HepG2 (cell line): Measurements from ENCODE around the gene FSIP1.

Experiments used
- MAFK ChIP-seq, 2 experiments: IDR thresholded peaks in 1 of 2; conservative IDR thresholded peaks in 1 of 2; 2 replicates each; pipeline ENCODE4 v1.6.1; 2011; ENCODE audit warnings: improper control_type of control experiment in 2 of 2, low read length in 2 of 2
- MYC ChIP-seq: sonication (generic); formaldehyde crosslinking; IDR thresholded peaks from 2 replicates; pipeline ENCODE4 v1.9.0; 2021; ENCODE audit warnings: missing genetic modification reagents, borderline replicate concordance
- PAX8 ChIP-seq: sonication (generic); formaldehyde crosslinking; IDR thresholded peaks from 2 replicates; pipeline ENCODE4 v1.8.0; 2022; ENCODE audit warnings: mild to moderate bottlenecking, missing genetic modification reagents, borderline replicate concordance
- POLR2A ChIP-seq, 2 experiments: IDR thresholded peaks; 2 replicates each; pipeline ENCODE4 v1.6.1; 2011; ENCODE audit warnings: low read depth in 2 of 2, low read length in 2 of 2, mild to moderate bottlenecking in 1 of 2, moderate library complexity in 1 of 2; ENCODE audit not compliant: insufficient read depth in 1 of 2
- TAF1 ChIP-seq: sonication (generic); formaldehyde crosslinking; IDR thresholded peaks from 2 replicates; pipeline ENCODE4 v1.4.0; 2020; ENCODE audit warnings: missing genetic modification reagents
- ZNF563 ChIP-seq: sonication (generic); formaldehyde crosslinking; IDR thresholded peaks from 2 replicates; pipeline ENCODE4 v1.8.0; 2022; ENCODE audit warnings: mild to moderate bottlenecking, moderate library complexity, missing genetic modification reagents
- TF ChIP-seq, protein P1 (sequence below): sonication (generic); formaldehyde crosslinking; IDR thresholded peaks from 2 replicates; pipeline ENCODE4 v1.5.0; 2020; ENCODE audit warnings: mild to moderate bottlenecking, missing genetic modification reagents, moderate library complexity
- TF ChIP-seq, protein P2 (sequence below): IDR thresholded peaks from 2 replicates; pipeline ENCODE4 v1.6.1; 2012; ENCODE audit warnings: inconsistent platforms
- TF ChIP-seq, protein P3 (sequence below): sonication (generic); formaldehyde crosslinking; conservative IDR thresholded peaks from 2 replicates; pipeline ENCODE4 v1.4.0; 2020; ENCODE audit warnings: missing genetic modification reagents
- TF ChIP-seq, protein P4 (sequence below): IDR thresholded peaks from 2 replicates; pipeline ENCODE4 v1.6.1; 2016; ENCODE audit warnings: missing compliant biosample characterization, missing genetic modification reagents, borderline replicate concordance
- TF ChIP-seq, protein P5 (sequence below): sonication (generic); formaldehyde crosslinking; IDR thresholded peaks from 2 replicates; pipeline ENCODE4 v1.5.0; 2020; ENCODE audit warnings: missing genetic modification reagents

DNA sequence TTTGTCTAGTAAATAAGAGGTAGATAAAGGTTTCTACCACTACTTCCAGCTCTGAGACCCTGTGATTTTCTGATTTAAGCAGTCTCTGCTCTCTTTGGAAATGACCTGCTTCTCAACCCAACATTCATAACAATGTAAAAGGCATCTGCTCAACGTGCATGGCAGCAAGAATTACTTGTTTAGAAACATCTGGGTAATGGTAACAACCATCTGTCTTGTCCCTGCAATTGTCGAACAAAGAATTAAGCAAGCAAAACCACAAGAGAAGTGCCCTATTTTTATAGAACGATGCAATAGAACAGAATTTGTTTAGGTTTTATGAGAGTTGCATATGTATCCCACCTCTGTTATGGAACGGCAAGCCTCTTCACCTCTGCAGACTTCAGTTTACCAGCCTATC lies 7.1 kb upstream of the FSIP1 start:
- TF ChIP-seq, protein P1, sequence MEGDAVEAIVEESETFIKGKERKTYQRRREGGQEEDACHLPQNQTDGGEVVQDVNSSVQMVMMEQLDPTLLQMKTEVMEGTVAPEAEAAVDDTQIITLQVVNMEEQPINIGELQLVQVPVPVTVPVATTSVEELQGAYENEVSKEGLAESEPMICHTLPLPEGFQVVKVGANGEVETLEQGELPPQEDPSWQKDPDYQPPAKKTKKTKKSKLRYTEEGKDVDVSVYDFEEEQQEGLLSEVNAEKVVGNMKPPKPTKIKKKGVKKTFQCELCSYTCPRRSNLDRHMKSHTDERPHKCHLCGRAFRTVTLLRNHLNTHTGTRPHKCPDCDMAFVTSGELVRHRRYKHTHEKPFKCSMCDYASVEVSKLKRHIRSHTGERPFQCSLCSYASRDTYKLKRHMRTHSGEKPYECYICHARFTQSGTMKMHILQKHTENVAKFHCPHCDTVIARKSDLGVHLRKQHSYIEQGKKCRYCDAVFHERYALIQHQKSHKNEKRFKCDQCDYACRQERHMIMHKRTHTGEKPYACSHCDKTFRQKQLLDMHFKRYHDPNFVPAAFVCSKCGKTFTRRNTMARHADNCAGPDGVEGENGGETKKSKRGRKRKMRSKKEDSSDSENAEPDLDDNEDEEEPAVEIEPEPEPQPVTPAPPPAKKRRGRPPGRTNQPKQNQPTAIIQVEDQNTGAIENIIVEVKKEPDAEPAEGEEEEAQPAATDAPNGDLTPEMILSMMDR (CRISPR knock-in tag), result no peak
- TF ChIP-seq, protein P2, sequence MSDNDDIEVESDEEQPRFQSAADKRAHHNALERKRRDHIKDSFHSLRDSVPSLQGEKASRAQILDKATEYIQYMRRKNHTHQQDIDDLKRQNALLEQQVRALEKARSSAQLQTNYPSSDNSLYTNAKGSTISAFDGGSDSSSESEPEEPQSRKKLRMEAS, result no peak
- TF ChIP-seq, protein P3, sequence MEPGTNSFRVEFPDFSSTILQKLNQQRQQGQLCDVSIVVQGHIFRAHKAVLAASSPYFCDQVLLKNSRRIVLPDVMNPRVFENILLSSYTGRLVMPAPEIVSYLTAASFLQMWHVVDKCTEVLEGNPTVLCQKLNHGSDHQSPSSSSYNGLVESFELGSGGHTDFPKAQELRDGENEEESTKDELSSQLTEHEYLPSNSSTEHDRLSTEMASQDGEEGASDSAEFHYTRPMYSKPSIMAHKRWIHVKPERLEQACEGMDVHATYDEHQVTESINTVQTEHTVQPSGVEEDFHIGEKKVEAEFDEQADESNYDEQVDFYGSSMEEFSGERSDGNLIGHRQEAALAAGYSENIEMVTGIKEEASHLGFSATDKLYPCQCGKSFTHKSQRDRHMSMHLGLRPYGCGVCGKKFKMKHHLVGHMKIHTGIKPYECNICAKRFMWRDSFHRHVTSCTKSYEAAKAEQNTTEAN (CRISPR knock-in tag), result no peak
- TF ChIP-seq ZNF563 (CRISPR knock-in tag) (no peak), PAX8 (CRISPR knock-in tag) (no peak), MYC (no peak), MAFK (conservative IDR thresholded peaks at IDR 0.05 in 1 of 2, IDR thresholded peaks at IDR 0.05 in 1 of 2; ENCODE audit: low read length in 2 of 2) (no peak), POLR2A (IDR thresholded peaks at IDR 0.05; ENCODE audit: insufficient read depth in 1 of 2, low read depth in 2 of 2, low read length in 2 of 2) (no peak), TAF1 (CRISPR knock-in tag) (no peak)
- TF ChIP-seq, protein P4, sequence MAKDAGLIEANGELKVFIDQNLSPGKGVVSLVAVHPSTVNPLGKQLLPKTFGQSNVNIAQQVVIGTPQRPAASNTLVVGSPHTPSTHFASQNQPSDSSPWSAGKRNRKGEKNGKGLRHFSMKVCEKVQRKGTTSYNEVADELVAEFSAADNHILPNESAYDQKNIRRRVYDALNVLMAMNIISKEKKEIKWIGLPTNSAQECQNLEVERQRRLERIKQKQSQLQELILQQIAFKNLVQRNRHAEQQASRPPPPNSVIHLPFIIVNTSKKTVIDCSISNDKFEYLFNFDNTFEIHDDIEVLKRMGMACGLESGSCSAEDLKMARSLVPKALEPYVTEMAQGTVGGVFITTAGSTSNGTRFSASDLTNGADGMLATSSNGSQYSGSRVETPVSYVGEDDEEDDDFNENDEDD (CRISPR knock-in tag), result no peak
- TF ChIP-seq, protein P5, sequence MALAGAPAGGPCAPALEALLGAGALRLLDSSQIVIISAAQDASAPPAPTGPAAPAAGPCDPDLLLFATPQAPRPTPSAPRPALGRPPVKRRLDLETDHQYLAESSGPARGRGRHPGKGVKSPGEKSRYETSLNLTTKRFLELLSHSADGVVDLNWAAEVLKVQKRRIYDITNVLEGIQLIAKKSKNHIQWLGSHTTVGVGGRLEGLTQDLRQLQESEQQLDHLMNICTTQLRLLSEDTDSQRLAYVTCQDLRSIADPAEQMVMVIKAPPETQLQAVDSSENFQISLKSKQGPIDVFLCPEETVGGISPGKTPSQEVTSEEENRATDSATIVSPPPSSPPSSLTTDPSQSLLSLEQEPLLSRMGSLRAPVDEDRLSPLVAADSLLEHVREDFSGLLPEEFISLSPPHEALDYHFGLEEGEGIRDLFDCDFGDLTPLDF (CRISPR knock-in tag), result no peak
